Neural progenitor cell (in vitro differentiated cells): ENCODE data around the gene MYH10. TPM values are rescaled to one million over a fixed set of nuclear protein-coding genes. Genes with fewer than 3 reads are reported as not detected.

Experiments used
- DNase-seq: peaks from one replicate; pipeline ENCODE4 v3.0.0-alpha.2; 2016; ENCODE audit warnings: low spot score
- H2AFZ ChIP-seq: fragments of 200-600 bp; sonication (generic); replicated peaks from 2 replicates; pipeline ENCODE4 v1.6.1; 2016; ENCODE audit warnings: antibody characterized with exemption
- H3F3A ChIP-seq: fragments of 200-600 bp; sonication (generic); 2 replicates; pipeline ENCODE4 v1.6.1; 2016; ENCODE audit warnings: antibody characterized with exemption, low read depth
- H3K27ac ChIP-seq: fragments of 200-600 bp; sonication (generic); 2 replicates; pipeline ENCODE4 v1.5.1; 2016; ENCODE audit warnings: mild to moderate bottlenecking
- H3K27me3 ChIP-seq: fragments of 200-600 bp; sonication (generic); 2 replicates; pipeline ENCODE4 v1.6.1; 2016; ENCODE audit warnings: mild to moderate bottlenecking, moderate library complexity
- H3K36me3 ChIP-seq: fragments of 200-600 bp; sonication (generic); 2 replicates; pipeline ENCODE4 v1.5.1; 2016
- H3K4me1 ChIP-seq: fragments of 200-600 bp; sonication (generic); 2 replicates; pipeline ENCODE4 v1.6.1; 2016; ENCODE audit warnings: mixed run types
- H3K4me2 ChIP-seq: fragments of 200-600 bp; sonication (generic); 2 replicates; pipeline ENCODE4 v1.6.1; 2016
- H3K4me3 ChIP-seq: fragments of 200-600 bp; sonication (generic); 2 replicates; pipeline ENCODE4 v1.5.1; 2016
- H3K79me2 ChIP-seq: fragments of 200-600 bp; sonication (generic); 2 replicates; pipeline ENCODE4 v1.6.1; 2016; ENCODE audit warnings: low read depth
- H3K9ac ChIP-seq: fragments of 200-600 bp; sonication (generic); 2 replicates; pipeline ENCODE4 v1.6.1; 2016
- H3K9me3 ChIP-seq: fragments of 200-600 bp; sonication (generic); 2 replicates; pipeline ENCODE4 v1.5.1; 2016; ENCODE audit warnings: low read depth
- H4K20me1 ChIP-seq: fragments of 200-600 bp; sonication (generic); 2 replicates; pipeline ENCODE4 v1.6.1; 2016; ENCODE audit warnings: low read depth
- H3K27ac Mint-ChIP-seq: 3 replicates; pipeline ENCODE4 v1.8.0; 2021; ENCODE audit warnings: mixed read lengths
- H3K27me3 Mint-ChIP-seq: 2 replicates; pipeline ENCODE4 v1.8.0; 2022; ENCODE audit warnings: low read depth, mild to moderate bottlenecking, inconsistent platforms, moderate library complexity, mixed read lengths; ENCODE audit not compliant: insufficient read depth
- H3K36me3 Mint-ChIP-seq: 3 replicates; pipeline ENCODE4 v1.8.0; 2021; ENCODE audit warnings: mixed read lengths
- H3K4me1 Mint-ChIP-seq: 3 replicates; pipeline ENCODE4 v1.8.0; 2021; ENCODE audit warnings: mixed read lengths
- H3K4me3 Mint-ChIP-seq: 3 replicates; pipeline ENCODE4 v1.8.0; 2021; ENCODE audit warnings: mild to moderate bottlenecking, moderate library complexity, mixed read lengths
- H3K9me3 Mint-ChIP-seq: 3 replicates; pipeline ENCODE4 v1.8.0; 2020; ENCODE audit warnings: mixed read lengths
- CTCF ChIP-seq: fragments of 200-600 bp; sonication (generic); IDR thresholded peaks from 2 replicates; pipeline ENCODE4 v1.5.1; 2017; ENCODE audit warnings: antibody characterized with exemption, mild to moderate bottlenecking
- EZH2 ChIP-seq: fragments of 200-600 bp; sonication (generic); IDR thresholded peaks from 2 replicates; pipeline ENCODE4 v1.6.1; 2017; ENCODE audit warnings: antibody characterized with exemption, mild to moderate bottlenecking, moderate library complexity
- EZH2phosphoT487 ChIP-seq: fragments of 200-600 bp; sonication (generic); IDR thresholded peaks from 2 replicates; pipeline ENCODE4 v1.6.1; 2017; ENCODE audit warnings: antibody characterized with exemption
- total RNA-seq: library from RNA; depleted of rRNA; stranded (reverse); fragments of >200 nt; gene quantifications from 2 replicates; pipeline ENCODE4 v1.2.3, GENCODE V29; 2015; ENCODE audit warnings: low replicate concordance

The MYH10 gene
- total RNA-seq, 1 donor from 2014 or later = 213 TPM

- no peaks in the 10 kb centered on the region for H3K4me1 ChIP-seq
- H3K4me2 ChIP-seq = no peak overlapping the region
- Mint-ChIP-seq H3K27me3 (no peaks in the 10 kb centered on the region), H3K36me3 (peaks cover 17% of the 10 kb centered on the region), H3K4me1 (peaks cover 11% of the 10 kb centered on the region), H3K27ac (peak overlapping the region; percentile 40), H3K4me3 (no peak overlapping the region), H3K9me3 (no peaks in the 10 kb centered on the region)
- H3K9me3 ChIP-seq = no peaks in the 10 kb centered on the region
- TF ChIP-seq EZH2 = no peak
- H3K79me2 ChIP-seq = peaks cover 5% of the 10 kb centered on the region
- peak overlapping the region; percentile 2 for H3K9ac ChIP-seq
- DNase-seq = no peak
- peaks cover 4% of the 10 kb centered on the region for H3K36me3 ChIP-seq
- H3K27me3 ChIP-seq = no peaks in the 10 kb centered on the region
- H2AFZ ChIP-seq = no peak overlapping the region
- H3K27ac ChIP-seq = no peak overlapping the region
- no peak overlapping the region for H3K4me3 ChIP-seq
- H3F3A ChIP-seq = no peaks in the 10 kb centered on the region
- peaks cover 16% of the 10 kb centered on the region for H4K20me1 ChIP-seq
Measured at GRCh38 chr17:8464941-8465340, 165.6 kb downstream of the MYH10 start.

- Mint-ChIP-seq H3K36me3 (peaks cover 16% of the 10 kb centered on the region), H3K27me3 (no peaks in the 10 kb centered on the region), H3K4me3 (no peak overlapping the region), H3K27ac (no peak overlapping the region), H3K4me1 (peaks cover 11% of the 10 kb centered on the region), H3K9me3 (no peaks in the 10 kb centered on the region)
- no peak for DNase-seq
- H3K27ac ChIP-seq = no peak overlapping the region
- H3K36me3 ChIP-seq = peaks cover 4% of the 10 kb centered on the region
- H3K9me3 ChIP-seq = no peaks in the 10 kb centered on the region
- no peak overlapping the region for H3K4me3 ChIP-seq
- no peak overlapping the region for H3K4me2 ChIP-seq
- peaks cover 5% of the 10 kb centered on the region for H3K79me2 ChIP-seq
- no peaks in the 10 kb centered on the region for H3F3A ChIP-seq
- H3K27me3 ChIP-seq = no peaks in the 10 kb centered on the region
- peaks cover 16% of the 10 kb centered on the region for H4K20me1 ChIP-seq
- no peaks in the 10 kb centered on the region for H3K4me1 ChIP-seq
- TF ChIP-seq EZH2phosphoT487 (no peak), EZH2 (no peak), CTCF (no peak)
- H2AFZ ChIP-seq = no peak overlapping the region
- no peak overlapping the region for H3K9ac ChIP-seq
Measured at GRCh38 chr17:8463099-8463498, 167.4 kb downstream of the MYH10 start.

GRCh38 chr17:8462564-8462963, 168.0 kb downstream of the MYH10 start:
- no peaks in the 10 kb centered on the region for H3K27me3 Mint-ChIP-seq
- H3K4me1 Mint-ChIP-seq = peaks cover 11% of the 10 kb centered on the region
- H2AFZ ChIP-seq = no peak overlapping the region
- peaks cover 4% of the 10 kb centered on the region for H3K36me3 ChIP-seq
- H3K27ac Mint-ChIP-seq = no peak overlapping the region
- H3K27me3 ChIP-seq = no peaks in the 10 kb centered on the region
- peaks cover 13% of the 10 kb centered on the region for H3K36me3 Mint-ChIP-seq
- DNase-seq = no peak
- no peaks in the 10 kb centered on the region for H3K9me3 Mint-ChIP-seq
- no peak overlapping the region for H3K27ac ChIP-seq
- no peak overlapping the region for H3K4me3 Mint-ChIP-seq
- H3K4me3 ChIP-seq = no peak overlapping the region
- no peaks in the 10 kb centered on the region for H3K9me3 ChIP-seq
- H4K20me1 ChIP-seq = peaks cover 16% of the 10 kb centered on the region
- TF ChIP-seq EZH2phosphoT487 (no peak), CTCF (no peak), EZH2 (no peak)
- peaks cover 5% of the 10 kb centered on the region for H3K79me2 ChIP-seq
- H3K9ac ChIP-seq = no peak overlapping the region
- H3F3A ChIP-seq = no peaks in the 10 kb centered on the region
- no peak overlapping the region for H3K4me2 ChIP-seq
- H3K4me1 ChIP-seq = no peaks in the 10 kb centered on the region

GRCh38 chr17:8459831-8460230, 170.7 kb downstream of the MYH10 start:
- no peak overlapping the region for H3K4me2 ChIP-seq
- H3K36me3 ChIP-seq = peaks cover 4% of the 10 kb centered on the region
- Mint-ChIP-seq H3K4me1 (peaks cover 4% of the 10 kb centered on the region), H3K27me3 (no peaks in the 10 kb centered on the region), H3K9me3 (no peaks in the 10 kb centered on the region), H3K36me3 (peaks cover 21% of the 10 kb centered on the region), H3K27ac (no peak overlapping the region), H3K4me3 (no peak overlapping the region)
- no peaks in the 10 kb centered on the region for H3K9me3 ChIP-seq
- H3K9ac ChIP-seq = no peak overlapping the region
- TF ChIP-seq EZH2phosphoT487 = no peak
- no peak for TF ChIP-seq EZH2
- no peak for TF ChIP-seq CTCF
- H3F3A ChIP-seq = no peaks in the 10 kb centered on the region
- H3K27ac ChIP-seq = no peak overlapping the region
- no peak overlapping the region for H2AFZ ChIP-seq
- no peaks in the 10 kb centered on the region for H3K79me2 ChIP-seq
- DNase-seq = no peak
- H3K4me1 ChIP-seq = no peaks in the 10 kb centered on the region
- no peaks in the 10 kb centered on the region for H3K27me3 ChIP-seq
- peaks cover 5% of the 10 kb centered on the region for H4K20me1 ChIP-seq
- no peak overlapping the region for H3K4me3 ChIP-seq
